ENCODE data around the gene PTEN.

- TF ChIP-seq CTCF (IDR thresholded peaks at IDR 0.05) (no peak), POLR2AphosphoS5 (IDR thresholded peaks at IDR 0.05) (no peak), POLR2A (IDR thresholded peaks at IDR 0.05) (no peak)
These were observed 1.2 kb downstream of the PTEN start for GRCh38 chr10:87864496-87865059.

Measured in breast epithelium (tissue), 3 donors.